Activated CD8-positive, alpha-beta memory T cell treated with anti-CD3 and anti-CD28 coated beads, Interleukin-2, amount 50 U/mL, for 24 hours (primary cell): Measurements from ENCODE around the gene GYS1.
"Not testable (repeated sequence)": the region's sequence is repeated elsewhere in the genome, so short reads cannot be mapped to it uniquely, and the experiment has no call there.

Experiments used
- DNase-seq: peaks from one replicate; pipeline ENCODE4 v3.0.0-alpha.2; 2020; ENCODE audit errors: extremely low read depth

The GYS1 gene

DNA sequence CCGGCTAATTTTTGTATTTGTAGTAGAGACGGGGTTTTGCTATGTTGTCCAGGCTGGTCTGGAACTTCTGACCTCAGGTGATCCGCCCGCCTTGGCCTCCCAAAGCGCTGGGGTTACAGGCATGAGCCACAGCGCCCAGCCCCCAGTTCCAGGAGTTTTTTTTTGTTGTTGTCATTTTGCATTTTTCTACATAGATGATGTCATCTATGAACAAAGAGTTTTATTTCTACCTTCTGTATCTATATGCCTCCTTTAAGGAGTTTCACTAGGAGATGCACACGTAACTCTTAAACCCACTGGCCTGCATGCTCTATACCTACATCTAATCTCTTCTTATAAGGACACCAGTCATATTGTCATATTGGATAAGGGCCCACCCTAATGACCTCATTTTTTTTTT is 54.9 kb downstream of the GYS1 start:
- no peak for DNase-seq

DNA sequence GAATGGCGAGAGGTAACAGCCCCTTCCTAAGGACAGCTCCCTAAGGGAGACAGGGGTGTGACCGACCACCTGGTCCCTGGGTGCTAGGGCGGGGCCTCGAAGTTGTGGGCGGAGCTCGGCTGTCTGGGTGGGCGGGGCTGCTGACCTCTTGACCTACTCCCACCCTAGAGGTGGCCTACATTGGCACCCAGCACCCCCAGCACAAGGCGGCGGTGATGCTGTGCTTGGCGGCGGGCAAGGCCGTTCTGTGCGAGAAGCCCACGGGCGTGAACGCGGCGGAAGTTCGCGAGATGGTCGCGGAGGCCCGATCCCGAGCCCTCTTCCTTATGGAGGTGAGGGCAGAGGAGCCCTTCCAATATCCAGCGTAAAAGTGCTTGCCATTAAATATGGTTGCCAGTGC is 57.2 kb downstream of the GYS1 start:
- no peak for DNase-seq

DNA sequence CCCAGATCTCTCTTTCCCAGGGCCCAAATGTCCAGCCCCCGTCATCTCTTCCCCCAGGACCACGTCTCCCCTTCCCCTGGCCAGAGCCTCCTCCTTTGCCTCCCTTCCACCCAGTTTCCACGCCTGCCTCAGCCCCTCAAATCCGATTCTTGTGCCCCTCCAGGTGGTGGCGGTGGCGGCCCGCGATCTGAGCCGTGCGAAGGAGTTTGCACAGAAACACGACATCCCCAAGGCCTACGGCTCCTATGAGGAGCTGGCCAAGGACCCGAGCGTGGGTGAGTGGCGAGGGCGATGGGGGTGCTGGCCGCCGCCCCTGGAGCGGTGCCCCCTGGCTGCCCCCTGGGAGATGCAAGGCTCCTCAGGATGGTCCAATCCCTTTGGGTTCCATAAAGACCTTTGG is 58.3 kb downstream of the GYS1 start:
- DNase-seq, result no peak

- DNase-seq, result peak; percentile 39
These were observed 59.7 kb downstream of the GYS1 start, which contains the start of gene DHDH for GRCh38 chr19:48933382-48933932. Gene DHDH, plus strand, starts transcription at chr19:48933699. Its CDS starts 23 bp downstream, at chr19:48933722.

GRCh38 chr19:48928164-48929025 is 64.7 kb downstream of the GYS1 start:
- DNase-seq, result no peak

- not testable (repeated sequence) for DNase-seq
These were observed 65.4 kb downstream of the GYS1 start for GRCh38 chr19:48927692-48928091.

GRCh38 chr19:48926909-48927308 is 66.2 kb downstream of the GYS1 start:
- DNase-seq, result no peak

GRCh38 chr19:48925890-48926289 is 67.2 kb downstream of the GYS1 start:
- not testable (repeated sequence) for DNase-seq

GRCh38 chr19:48925240-48925843 is 67.8 kb downstream of the GYS1 start:
- DNase-seq, result no peak

DNA sequence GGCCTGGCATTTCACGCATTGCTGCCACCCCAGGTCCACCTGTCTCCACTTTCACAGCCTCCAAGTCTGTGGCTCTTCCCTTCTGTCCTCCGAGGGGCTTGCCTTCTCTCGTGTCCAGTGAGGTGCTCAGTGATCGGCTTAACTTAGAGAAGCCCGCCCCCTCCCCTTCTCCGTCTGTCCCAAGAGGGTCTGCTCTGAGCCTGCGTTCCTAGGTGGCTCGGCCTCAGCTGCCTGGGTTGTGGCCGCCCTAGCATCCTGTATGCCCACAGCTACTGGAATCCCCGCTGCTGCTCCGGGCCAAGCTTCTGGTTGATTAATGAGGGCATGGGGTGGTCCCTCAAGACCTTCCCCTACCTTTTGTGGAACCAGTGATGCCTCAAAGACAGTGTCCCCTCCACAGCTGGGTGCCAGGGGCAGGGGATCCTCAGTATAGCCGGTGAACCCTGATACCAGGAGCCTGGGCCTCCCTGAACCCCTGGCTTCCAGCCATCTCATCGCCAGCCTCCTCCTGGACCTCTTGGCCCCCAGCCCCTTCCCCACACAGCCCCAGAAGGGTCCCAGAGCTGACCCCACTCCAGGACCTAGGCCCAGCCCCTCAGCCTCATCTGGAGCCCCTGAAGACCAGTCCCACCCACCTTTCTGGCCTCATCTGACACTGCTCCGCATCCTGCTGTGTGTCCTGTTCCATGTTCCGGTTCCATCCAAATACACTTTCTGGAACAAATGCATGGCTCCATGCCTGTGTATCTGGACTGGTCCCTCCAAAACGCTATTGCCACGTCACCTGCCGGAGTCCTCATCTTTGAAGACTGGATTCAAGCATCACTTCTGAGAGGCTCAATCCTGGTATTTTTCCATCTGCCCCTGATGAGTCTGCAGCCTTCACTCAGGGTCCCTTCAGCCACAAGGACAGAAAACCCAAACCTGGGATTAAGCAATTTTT is 70.3 kb downstream of the GYS1 start:
- DNase-seq, result no peak

DNA sequence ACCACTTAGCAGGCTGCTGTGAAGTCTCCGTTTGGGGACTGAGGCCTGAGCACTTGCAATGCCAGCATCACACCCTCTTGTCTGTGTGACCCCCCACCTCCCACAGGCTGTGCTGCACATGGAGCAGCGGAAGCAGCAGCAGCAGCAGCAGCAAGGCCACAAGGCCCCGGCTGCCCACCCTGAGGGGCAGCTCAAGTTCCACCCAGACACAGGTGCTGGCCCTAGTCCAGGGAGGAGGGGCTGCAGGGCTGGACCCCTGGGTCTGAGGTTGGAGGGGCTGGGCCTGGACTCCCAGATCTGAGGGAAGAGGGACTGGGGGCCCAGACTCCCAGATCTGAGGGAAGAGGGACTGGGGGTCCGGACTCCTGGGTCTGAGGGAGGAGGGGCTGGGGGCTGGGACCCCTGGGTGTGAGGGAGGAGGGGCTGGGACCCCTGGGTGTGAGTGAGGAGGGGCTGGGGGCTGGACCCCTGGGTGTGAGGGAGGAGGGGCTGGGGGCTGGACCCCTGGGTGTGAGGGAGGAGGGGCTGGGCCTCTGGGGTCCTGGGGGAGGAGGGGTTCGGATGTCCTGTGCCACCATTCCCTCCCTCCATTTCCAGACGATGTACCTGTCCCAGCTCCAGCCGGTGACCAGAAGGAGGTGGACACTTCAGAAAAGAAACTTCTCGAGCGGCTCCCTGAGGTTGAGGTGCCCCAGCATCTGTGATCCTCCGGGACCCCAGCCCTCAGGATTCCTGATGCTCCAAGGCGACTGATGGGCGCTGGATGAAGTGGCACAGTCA is 71.2 kb downstream of the GYS1 start:
- DNase-seq, result no peak

DNA sequence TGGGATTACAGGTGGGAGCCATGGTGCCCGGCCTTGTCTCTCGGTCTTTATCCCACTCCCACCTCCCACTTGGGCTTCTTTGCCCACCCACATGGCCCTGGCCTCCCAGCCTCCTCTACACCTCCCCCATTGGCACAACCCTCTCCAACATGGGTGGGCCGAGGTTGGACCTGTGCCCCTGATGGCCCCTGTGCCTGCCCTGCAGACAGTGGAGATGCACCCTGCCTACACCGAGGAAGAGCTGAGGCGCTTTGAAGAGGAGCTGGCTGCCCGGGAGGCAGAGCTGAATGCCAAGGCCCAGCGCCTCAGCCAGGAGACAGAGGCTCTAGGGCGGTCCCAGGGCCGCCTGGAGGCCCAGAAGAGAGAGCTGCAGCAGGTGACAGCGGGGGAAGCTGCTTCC is 72.2 kb downstream of the GYS1 start:
- no peak for DNase-seq

- not testable (repeated sequence) for DNase-seq
These were observed 73.8 kb downstream of the GYS1 start for GRCh38 chr19:48919271-48919670.

DNA sequence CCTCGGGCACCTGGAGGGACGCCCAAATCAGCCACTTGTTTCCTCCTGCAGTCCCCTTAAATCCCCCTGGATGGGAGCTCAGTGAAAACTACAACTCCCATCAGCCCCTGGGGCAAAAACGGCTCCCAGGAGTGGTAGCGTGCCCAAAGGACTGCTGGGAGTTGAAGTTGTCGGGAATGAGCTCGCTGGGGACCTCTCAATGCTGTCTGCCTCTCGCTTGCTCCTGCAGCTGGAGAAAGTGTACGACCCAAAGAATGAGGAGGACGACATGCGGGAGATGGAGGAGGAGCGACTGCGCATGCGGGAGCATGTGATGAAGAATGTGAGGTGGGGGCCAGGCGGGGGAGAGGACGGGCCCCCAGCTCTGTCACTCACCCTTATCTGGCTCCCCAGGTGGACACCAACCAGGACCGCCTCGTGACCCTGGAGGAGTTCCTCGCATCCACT is 74.3 kb downstream of the GYS1 start:
- no peak for DNase-seq
